HepG2 (cell line): ENCODE measurements around the gene CES3. TPM values are rescaled to one million over a fixed set of nuclear protein-coding genes. Genes with fewer than 3 reads are reported as not detected.

ENCODE experiments used
- HMG20B ChIP-seq: conservative IDR thresholded peaks from 2 replicates; pipeline ENCODE4 v1.6.1; 2016; ENCODE audit warnings: missing genetic modification reagents, missing compliant biosample characterization
- KDM5B ChIP-seq: sonication (generic); formaldehyde crosslinking; IDR thresholded peaks from 2 replicates; pipeline ENCODE4 v1.4.0; 2020; ENCODE audit warnings: missing genetic modification reagents, mild to moderate bottlenecking, borderline replicate concordance
- MTA1 ChIP-seq: sonication (generic); formaldehyde crosslinking; IDR thresholded peaks from 2 replicates; pipeline ENCODE4 v1.4.0; 2020; ENCODE audit warnings: missing genetic modification reagents, mild to moderate bottlenecking, borderline replicate concordance
- RBM22 ChIP-seq: fragments of 200-400 bp; formaldehyde crosslinking; optimal IDR thresholded peaks from 2 replicates; pipeline ENCODE3; 2017; ENCODE audit warnings: mild to moderate bottlenecking, low read length, moderate library complexity
- RXRB ChIP-seq: IDR thresholded peaks from 2 replicates; pipeline ENCODE4 v1.6.1; 2016; ENCODE audit warnings: borderline replicate concordance, missing genetic modification reagents, missing compliant biosample characterization
- SMC3 ChIP-seq: IDR thresholded peaks from 2 replicates; pipeline ENCODE4 v1.6.1; 2011; ENCODE audit warnings: low read length, improper control_type of control experiment
- ZNF264 ChIP-seq: sonication (generic); formaldehyde crosslinking; IDR thresholded peaks from 2 replicates; pipeline ENCODE4 v1.4.0; 2020; ENCODE audit warnings: missing genetic modification reagents
- ZNF543 ChIP-seq: sonication (generic); formaldehyde crosslinking; IDR thresholded peaks from 2 replicates; pipeline ENCODE4 v1.4.0; 2020; ENCODE audit warnings: mild to moderate bottlenecking, missing genetic modification reagents
- ZNF629 ChIP-seq: sonication (generic); formaldehyde crosslinking; conservative IDR thresholded peaks from 2 replicates; pipeline ENCODE4 v1.5.0; 2020; ENCODE audit warnings: missing genetic modification reagents
- ZNF83 ChIP-seq: sonication (generic); formaldehyde crosslinking; IDR thresholded peaks from 2 replicates; pipeline ENCODE4 v1.4.0; 2020; ENCODE audit warnings: missing genetic modification reagents, mild to moderate bottlenecking, borderline replicate concordance
- ZNF883 ChIP-seq: sonication (generic); formaldehyde crosslinking; IDR thresholded peaks from 2 replicates; pipeline ENCODE4 v1.5.1; 2020; ENCODE audit warnings: mild to moderate bottlenecking, missing genetic modification reagents; ENCODE audit errors: not compliant biosample characterization
- polyA plus RNA-seq, 8 experiments: library from polyadenylated mRNA; depleted of rRNA in 3 of 8; stranded (reverse) in 7 of 8; unstranded in 1 of 8; fragments of >200 nt; fragmentation: Illumina TruSeq in 4 of 8; extraction: Trizol in 4 of 8; gene quantifications; 2 replicates each; pipeline versions ENCODE4 v1.2.1 to v1.2.3, GENCODE V29; 2011 to 2016; ENCODE audit warnings: low read depth in 4 of 8, missing spikeins in 1 of 8, mixed read lengths in 1 of 8; ENCODE audit not compliant: insufficient read depth in 1 of 8
- total RNA-seq, 5 experiments: library from RNA; depleted of rRNA; stranded (reverse); fragments of >200 nt; fragmentation: Illumina TruSeq; extraction: Trizol; gene quantifications; 2 replicates each; pipeline ENCODE4 v1.2.3, GENCODE V29; 2016; ENCODE audit warnings: low read depth in 1 of 5
- TF ChIP-seq, protein P1 (sequence below): sonication (generic); formaldehyde crosslinking; IDR thresholded peaks from 2 replicates; pipeline ENCODE4 v1.4.0; 2020; ENCODE audit warnings: missing genetic modification reagents; ENCODE audit errors: not compliant biosample characterization
- TF ChIP-seq, protein P2 (sequence below): IDR thresholded peaks from 2 replicates; pipeline ENCODE4 v1.6.1; 2012; ENCODE audit warnings: low read depth, low read length, improper control_type of control experiment
- TF ChIP-seq, protein P3 (sequence below): sonication (generic); formaldehyde crosslinking; IDR thresholded peaks from 2 replicates; pipeline ENCODE4 v1.4.0; 2020; ENCODE audit warnings: missing genetic modification reagents, mild to moderate bottlenecking, borderline replicate concordance
- TF ChIP-seq, protein P4 (sequence below): sonication (generic); formaldehyde crosslinking; IDR thresholded peaks from 2 replicates; pipeline ENCODE4 v1.4.0; 2020; ENCODE audit warnings: mild to moderate bottlenecking, missing genetic modification reagents
- TF ChIP-seq, protein P5 (sequence below): sonication (generic); formaldehyde crosslinking; IDR thresholded peaks from 2 replicates; pipeline ENCODE4 v1.5.0; 2020; ENCODE audit warnings: mild to moderate bottlenecking, missing genetic modification reagents, borderline replicate concordance

The CES3 gene
- total and polyA plus RNA-seq, 2 of the 13 experiments (the other 11 are each of a cell fraction or from before 2014, with no cell fraction given) = 6.6 to 17.4 TPM

DNA sequence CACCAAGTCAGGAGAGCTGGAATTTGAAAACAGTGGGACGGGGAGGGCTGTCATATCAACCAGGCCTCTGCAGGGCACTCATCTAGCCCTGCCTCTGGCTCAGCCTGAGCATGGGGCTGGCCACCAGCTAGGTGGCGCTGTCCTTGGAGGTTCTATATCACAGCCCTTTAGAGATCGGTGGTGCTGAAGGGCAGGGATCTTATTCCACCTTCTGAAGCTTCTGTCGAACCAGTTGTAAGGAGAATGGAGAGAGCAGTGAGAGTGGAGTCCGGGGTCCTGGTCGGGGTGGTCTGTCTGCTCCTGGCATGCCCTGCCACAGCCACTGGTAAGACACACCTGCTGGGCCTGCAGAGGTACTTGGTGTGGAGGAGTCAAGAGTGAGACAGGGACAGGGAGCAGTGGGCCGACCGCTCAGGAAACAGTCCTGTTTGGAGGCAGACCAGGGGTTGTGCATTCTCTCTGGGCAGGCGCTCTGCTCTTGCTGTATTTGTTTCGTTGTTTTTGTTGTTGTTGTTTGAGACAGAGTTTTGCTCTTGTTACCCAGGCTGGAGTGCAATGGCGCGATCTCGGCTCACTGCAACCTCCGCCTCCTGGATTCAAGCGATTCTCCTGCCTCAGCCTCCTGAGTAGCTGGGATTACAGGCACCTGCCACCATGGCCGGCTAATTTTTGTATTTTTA, at the start of gene CES3 (continued):
- TF ChIP-seq, protein P1, sequence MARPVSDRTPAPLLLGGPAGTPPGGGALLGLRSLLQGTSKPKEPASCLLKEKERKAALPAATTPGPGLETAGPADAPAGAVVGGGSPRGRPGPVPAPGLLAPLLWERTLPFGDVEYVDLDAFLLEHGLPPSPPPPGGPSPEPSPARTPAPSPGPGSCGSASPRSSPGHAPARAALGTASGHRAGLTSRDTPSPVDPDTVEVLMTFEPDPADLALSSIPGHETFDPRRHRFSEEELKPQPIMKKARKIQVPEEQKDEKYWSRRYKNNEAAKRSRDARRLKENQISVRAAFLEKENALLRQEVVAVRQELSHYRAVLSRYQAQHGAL = no peak
- TF ChIP-seq ZNF883 (CRISPR knock-in tag) (peak; percentile 81), RXRB (CRISPR knock-in tag) (peak; percentile 68; the same call in 1 of the 2 replicates), RBM22 (no peak), KDM5B (peak; percentile 48; the same call in 1 of the 2 replicates), HMG20B (CRISPR knock-in tag) (no peak), ZNF264 (CRISPR knock-in tag) (0 out of 2 replicates have a peak, but pooled peaks have one; percentile 35), MTA1 (CRISPR knock-in tag) (peak; percentile 28; the same call in 1 of the 2 replicates), SMC3 (peak; percentile 38; the same call in 1 of the 2 replicates), ZNF543 (CRISPR knock-in tag) (0 out of 2 replicates have a peak, but pooled peaks have one; percentile 54), ZNF629 (peak; percentile 20; the same call in 1 of the 2 replicates), ZNF83 (CRISPR knock-in tag) (no peak)
- TF ChIP-seq, protein P2, sequence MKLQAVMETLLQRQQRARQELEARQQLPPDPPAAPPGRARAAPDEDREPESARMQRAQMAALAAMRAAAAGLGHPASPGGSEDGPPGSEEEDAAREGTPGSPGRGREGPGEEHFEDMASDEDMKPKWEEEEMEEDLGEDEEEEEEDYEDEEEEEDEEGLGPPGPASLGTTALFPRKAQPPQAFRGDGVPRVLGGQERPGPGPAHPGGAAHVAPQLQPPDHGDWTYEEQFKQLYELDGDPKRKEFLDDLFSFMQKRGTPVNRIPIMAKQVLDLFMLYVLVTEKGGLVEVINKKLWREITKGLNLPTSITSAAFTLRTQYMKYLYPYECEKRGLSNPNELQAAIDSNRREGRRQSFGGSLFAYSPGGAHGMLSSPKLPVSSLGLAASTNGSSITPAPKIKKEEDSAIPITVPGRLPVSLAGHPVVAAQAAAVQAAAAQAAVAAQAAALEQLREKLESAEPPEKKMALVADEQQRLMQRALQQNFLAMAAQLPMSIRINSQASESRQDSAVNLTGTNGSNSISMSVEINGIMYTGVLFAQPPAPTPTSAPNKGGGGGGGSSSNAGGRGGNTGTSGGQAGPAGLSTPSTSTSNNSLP = peak; percentile 53; the same call in 1 of the 2 replicates
- TF ChIP-seq, protein P3, sequence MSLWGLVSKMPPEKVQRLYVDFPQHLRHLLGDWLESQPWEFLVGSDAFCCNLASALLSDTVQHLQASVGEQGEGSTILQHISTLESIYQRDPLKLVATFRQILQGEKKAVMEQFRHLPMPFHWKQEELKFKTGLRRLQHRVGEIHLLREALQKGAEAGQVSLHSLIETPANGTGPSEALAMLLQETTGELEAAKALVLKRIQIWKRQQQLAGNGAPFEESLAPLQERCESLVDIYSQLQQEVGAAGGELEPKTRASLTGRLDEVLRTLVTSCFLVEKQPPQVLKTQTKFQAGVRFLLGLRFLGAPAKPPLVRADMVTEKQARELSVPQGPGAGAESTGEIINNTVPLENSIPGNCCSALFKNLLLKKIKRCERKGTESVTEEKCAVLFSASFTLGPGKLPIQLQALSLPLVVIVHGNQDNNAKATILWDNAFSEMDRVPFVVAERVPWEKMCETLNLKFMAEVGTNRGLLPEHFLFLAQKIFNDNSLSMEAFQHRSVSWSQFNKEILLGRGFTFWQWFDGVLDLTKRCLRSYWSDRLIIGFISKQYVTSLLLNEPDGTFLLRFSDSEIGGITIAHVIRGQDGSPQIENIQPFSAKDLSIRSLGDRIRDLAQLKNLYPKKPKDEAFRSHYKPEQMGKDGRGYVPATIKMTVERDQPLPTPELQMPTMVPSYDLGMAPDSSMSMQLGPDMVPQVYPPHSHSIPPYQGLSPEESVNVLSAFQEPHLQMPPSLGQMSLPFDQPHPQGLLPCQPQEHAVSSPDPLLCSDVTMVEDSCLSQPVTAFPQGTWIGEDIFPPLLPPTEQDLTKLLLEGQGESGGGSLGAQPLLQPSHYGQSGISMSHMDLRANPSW (CRISPR knock-in tag) = 0 out of 2 replicates have a peak, but pooled peaks have one; percentile 53
- TF ChIP-seq, protein P4, sequence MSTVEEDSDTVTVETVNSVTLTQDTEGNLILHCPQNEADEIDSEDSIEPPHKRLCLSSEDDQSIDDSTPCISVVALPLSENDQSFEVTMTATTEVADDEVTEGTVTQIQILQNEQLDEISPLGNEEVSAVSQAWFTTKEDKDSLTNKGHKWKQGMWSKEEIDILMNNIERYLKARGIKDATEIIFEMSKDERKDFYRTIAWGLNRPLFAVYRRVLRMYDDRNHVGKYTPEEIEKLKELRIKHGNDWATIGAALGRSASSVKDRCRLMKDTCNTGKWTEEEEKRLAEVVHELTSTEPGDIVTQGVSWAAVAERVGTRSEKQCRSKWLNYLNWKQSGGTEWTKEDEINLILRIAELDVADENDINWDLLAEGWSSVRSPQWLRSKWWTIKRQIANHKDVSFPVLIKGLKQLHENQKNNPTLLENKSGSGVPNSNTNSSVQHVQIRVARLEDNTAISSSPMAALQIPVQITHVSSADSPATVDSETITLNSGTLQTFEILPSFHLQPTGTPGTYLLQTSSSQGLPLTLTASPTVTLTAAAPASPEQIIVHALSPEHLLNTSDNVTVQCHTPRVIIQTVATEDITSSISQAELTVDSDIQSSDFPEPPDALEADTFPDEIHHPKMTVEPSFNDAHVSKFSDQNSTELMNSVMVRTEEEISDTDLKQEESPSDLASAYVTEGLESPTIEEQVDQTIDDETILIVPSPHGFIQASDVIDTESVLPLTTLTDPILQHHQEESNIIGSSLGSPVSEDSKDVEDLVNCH = no peak; the same call in 1 of the 2 replicates
- TF ChIP-seq, protein P5, sequence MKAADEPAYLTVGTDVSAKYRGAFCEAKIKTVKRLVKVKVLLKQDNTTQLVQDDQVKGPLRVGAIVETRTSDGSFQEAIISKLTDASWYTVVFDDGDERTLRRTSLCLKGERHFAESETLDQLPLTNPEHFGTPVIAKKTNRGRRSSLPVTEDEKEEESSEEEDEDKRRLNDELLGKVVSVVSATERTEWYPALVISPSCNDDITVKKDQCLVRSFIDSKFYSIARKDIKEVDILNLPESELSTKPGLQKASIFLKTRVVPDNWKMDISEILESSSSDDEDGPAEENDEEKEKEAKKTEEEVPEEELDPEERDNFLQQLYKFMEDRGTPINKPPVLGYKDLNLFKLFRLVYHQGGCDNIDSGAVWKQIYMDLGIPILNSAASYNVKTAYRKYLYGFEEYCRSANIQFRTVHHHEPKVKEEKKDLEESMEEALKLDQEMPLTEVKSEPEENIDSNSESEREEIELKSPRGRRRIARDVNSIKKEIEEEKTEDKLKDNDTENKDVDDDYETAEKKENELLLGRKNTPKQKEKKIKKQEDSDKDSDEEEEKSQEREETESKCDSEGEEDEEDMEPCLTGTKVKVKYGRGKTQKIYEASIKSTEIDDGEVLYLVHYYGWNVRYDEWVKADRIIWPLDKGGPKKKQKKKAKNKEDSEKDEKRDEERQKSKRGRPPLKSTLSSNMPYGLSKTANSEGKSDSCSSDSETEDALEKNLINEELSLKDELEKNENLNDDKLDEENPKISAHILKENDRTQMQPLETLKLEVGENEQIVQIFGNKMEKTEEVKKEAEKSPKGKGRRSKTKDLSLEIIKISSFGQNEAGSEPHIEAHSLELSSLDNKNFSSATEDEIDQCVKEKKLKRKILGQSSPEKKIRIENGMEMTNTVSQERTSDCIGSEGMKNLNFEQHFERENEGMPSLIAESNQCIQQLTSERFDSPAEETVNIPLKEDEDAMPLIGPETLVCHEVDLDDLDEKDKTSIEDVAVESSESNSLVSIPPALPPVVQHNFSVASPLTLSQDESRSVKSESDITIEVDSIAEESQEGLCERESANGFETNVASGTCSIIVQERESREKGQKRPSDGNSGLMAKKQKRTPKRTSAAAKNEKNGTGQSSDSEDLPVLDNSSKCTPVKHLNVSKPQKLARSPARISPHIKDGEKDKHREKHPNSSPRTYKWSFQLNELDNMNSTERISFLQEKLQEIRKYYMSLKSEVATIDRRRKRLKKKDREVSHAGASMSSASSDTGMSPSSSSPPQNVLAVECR = peak; percentile 74
